IMR-90 (cell line): ENCODE results near the gene NHLRC2. TPM values are rescaled to one million over a fixed set of nuclear protein-coding genes. Genes with fewer than 3 reads are reported as not detected.

ENCODE experiments used
- ATAC-seq: fragments of 200-7000 bp; cut with Tn5 transposase; 2 replicates; pipeline ENCODE4 v1.9.1; 2020; ENCODE audit warnings: low read depth, mild to moderate bottlenecking, moderate library complexity
- BruUV-seq: library from RNA; stranded (reverse); fragments of 400-500 nt; replicated peaks from 2 replicates; lab custom pipeline; 2021; lab: Mats Ljungman, UMichigan
- CTCF ChIA-PET: fragments of 300-600 bp; formaldehyde crosslinking; extraction: SDS; loops from one replicate; lab custom pipeline; 2021; ENCODE audit warnings: antibody characterized with exemption; lab: Yijun Ruan, JAX
- POLR2A ChIA-PET: fragments of 300-600 bp; sonication (Branson Sonifier 250); formaldehyde crosslinking; loops from one replicate; lab custom pipeline; 2022; ENCODE audit warnings: antibody characterized with exemption; ENCODE audit not compliant: unreplicated experiment; lab: Charles Lee
- DNase-seq: peaks from one replicate; pipeline ENCODE4 v3.0.0; 2013
- H2AFZ ChIP-seq: replicated peaks from 2 replicates; pipeline ENCODE3; 2013; ENCODE audit warnings: low read length, mild to moderate bottlenecking; ENCODE audit not compliant: poor library complexity
- H2AK5ac ChIP-seq: 2 replicates; pipeline ENCODE4 v1.6.1; 2013; ENCODE audit warnings: low read depth, low read length, inconsistent platforms
- H2AK9ac ChIP-seq: replicated peaks from 2 replicates; pipeline ENCODE3; 2013; ENCODE audit warnings: mild to moderate bottlenecking, low read depth, low read length, moderate library complexity; ENCODE audit not compliant: poor library complexity
- H2BK120ac ChIP-seq: 2 replicates; pipeline ENCODE4 v1.6.1; 2013; ENCODE audit warnings: low read depth, low read length, inconsistent platforms
- H2BK15ac ChIP-seq: 3 replicates; pipeline ENCODE4 v1.6.1; 2013; ENCODE audit warnings: low read depth, low read length, inconsistent platforms
- H2BK20ac ChIP-seq: 2 replicates; pipeline ENCODE4 v1.6.1; 2013; ENCODE audit warnings: low read depth, mild to moderate bottlenecking, inconsistent platforms, low read length, moderate library complexity
- H2BK5ac ChIP-seq: 2 replicates; pipeline ENCODE4 v1.6.1; 2013; ENCODE audit warnings: mild to moderate bottlenecking, low read depth, low read length, inconsistent platforms; ENCODE audit not compliant: poor library complexity, severe bottlenecking
- H3K14ac ChIP-seq: replicated peaks from 2 replicates; pipeline ENCODE4 v1.6.1; 2013; ENCODE audit warnings: low read depth, low read length, inconsistent platforms
- H3K18ac ChIP-seq: 2 replicates; pipeline ENCODE4 v1.6.1; 2013; ENCODE audit warnings: low read depth, low read length, control low read depth
- H3K23ac ChIP-seq: 2 replicates; pipeline ENCODE4 v1.6.1; 2013; ENCODE audit warnings: low read depth, low read length, inconsistent platforms
- H3K27ac ChIP-seq: 2 replicates; pipeline ENCODE4 v1.5.1; 2013; ENCODE audit warnings: mild to moderate bottlenecking, control low read depth, low read length; ENCODE audit not compliant: insufficient read depth
- H3K27me3 ChIP-seq: 2 replicates; pipeline ENCODE4 v1.6.1; 2013; ENCODE audit warnings: low read length; ENCODE audit not compliant: control insufficient read depth, insufficient read depth
- H3K36me3 ChIP-seq: 2 replicates; pipeline ENCODE4 v1.6.1; 2013; ENCODE audit warnings: low read length, mixed read lengths; ENCODE audit not compliant: control insufficient read depth, insufficient read depth
- H3K4ac ChIP-seq: 2 replicates; pipeline ENCODE4 v1.6.1; 2013; ENCODE audit warnings: low read depth, low read length, inconsistent platforms
- H3K4me1 ChIP-seq: 2 replicates; pipeline ENCODE4 v1.6.1; 2013; ENCODE audit warnings: low read length, mixed read lengths; ENCODE audit not compliant: control insufficient read depth, insufficient read depth
- H3K4me2 ChIP-seq: 2 replicates; pipeline ENCODE4 v1.6.1; 2013; ENCODE audit warnings: low read depth, mild to moderate bottlenecking, control low read depth, low read length, moderate library complexity
- H3K4me3 ChIP-seq: 2 replicates; pipeline ENCODE4 v1.5.1; 2013; ENCODE audit warnings: low read depth, mild to moderate bottlenecking, control low read depth, low read length, moderate library complexity; ENCODE audit not compliant: insufficient read depth
- H3K56ac ChIP-seq: 2 replicates; pipeline ENCODE4 v1.6.1; 2013; ENCODE audit warnings: low read length, inconsistent platforms; ENCODE audit not compliant: insufficient read depth; ENCODE audit errors: extremely low read depth
- H3K79me1 ChIP-seq, 2 experiments: 2 replicates each; pipeline ENCODE4 v1.6.1; 2013; ENCODE audit warnings: low read length in 2 of 2, inconsistent platforms in 1 of 2, low read depth in 1 of 2
- H3K9ac ChIP-seq: 2 replicates; pipeline ENCODE4 v1.6.1; 2013; ENCODE audit warnings: low read depth, low read length, control low read depth
- H3K9me1 ChIP-seq: 2 replicates; pipeline ENCODE4 v1.6.1; 2013; ENCODE audit warnings: low read length, inconsistent platforms; ENCODE audit not compliant: insufficient read depth
- H3K9me3 ChIP-seq: 2 replicates; pipeline ENCODE4 v1.6.1; 2013; ENCODE audit warnings: low read length; ENCODE audit not compliant: control insufficient read depth, insufficient read depth
- H4K20me1 ChIP-seq: 2 replicates; pipeline ENCODE4 v1.6.1; 2013; ENCODE audit warnings: low read length, inconsistent platforms; ENCODE audit not compliant: insufficient read depth
- H4K5ac ChIP-seq: 2 replicates; pipeline ENCODE4 v1.6.1; 2013; ENCODE audit warnings: mild to moderate bottlenecking, low read depth, low read length, control low read depth
- H4K8ac ChIP-seq, 2 experiments: 2 replicates each; pipeline ENCODE4 v1.6.1; 2013; ENCODE audit warnings: low read depth in 2 of 2, low read length in 2 of 2, control low read depth in 1 of 2, inconsistent platforms in 1 of 2
- H4K91ac ChIP-seq: 2 replicates; pipeline ENCODE4 v1.6.1; 2013; ENCODE audit warnings: low read depth, low read length, inconsistent platforms; ENCODE audit not compliant: insufficient read depth
- CHD1 ChIP-seq: IDR thresholded peaks from 2 replicates; pipeline ENCODE4 v1.6.1; 2012; ENCODE audit warnings: low read depth, low read length, improper control_type of control experiment
- ELK1 ChIP-seq: fragments of 150-350 bp; IDR thresholded peaks from 2 replicates; pipeline ENCODE4 v1.6.1; 2016; ENCODE audit warnings: low read depth, mild to moderate bottlenecking, low read length, moderate library complexity, borderline replicate concordance
- MAFK ChIP-seq: IDR thresholded peaks from 2 replicates; pipeline ENCODE4 v1.6.1; 2012; ENCODE audit warnings: low read depth, low read length, improper control_type of control experiment
- MAZ ChIP-seq: IDR thresholded peaks from 2 replicates; pipeline ENCODE4 v1.6.1; 2012; ENCODE audit warnings: low read depth, mild to moderate bottlenecking, low read length, improper control_type of control experiment, moderate library complexity, borderline replicate concordance
- NFE2L2 ChIP-seq: fragments of 150-350 bp; IDR thresholded peaks from 2 replicates; pipeline ENCODE4 v1.6.1; 2016; ENCODE audit warnings: low read depth, mild to moderate bottlenecking, low read length
- POLR2A ChIP-seq: IDR thresholded peaks from 2 replicates; pipeline ENCODE4 v1.6.1; 2012; ENCODE audit warnings: mild to moderate bottlenecking, low read depth, low read length
- RAD21 ChIP-seq: IDR thresholded peaks from 2 replicates; pipeline ENCODE4 v1.6.1; 2012; ENCODE audit warnings: low read length, improper control_type of control experiment
- RCOR1 ChIP-seq: IDR thresholded peaks from 2 replicates; pipeline ENCODE4 v1.6.1; 2012; ENCODE audit warnings: mild to moderate bottlenecking, low read length, improper control_type of control experiment; ENCODE audit not compliant: insufficient replicate concordance
- SMC3 ChIP-seq: fragments of 150-350 bp; IDR thresholded peaks from 2 replicates; pipeline ENCODE4 v1.6.1; 2016; ENCODE audit warnings: low read depth, mild to moderate bottlenecking, antibody characterized with exemption, low read length, moderate library complexity
- WGBS, 2 experiments: methylation state at CpG; one replicate each; pipeline versions ENCODE4 v1.1.5 to v1.1.7; 2013; ENCODE audit warnings: missing lambda C conversion rate in 2 of 2; ENCODE audit not compliant: insufficient read length in 1 of 2; ENCODE audit errors: extremely low coverage in 2 of 2; 5-methylcytosine and 5-hydroxymethylcytosine counted together
- dilution Hi-C: fragments of 300-500 bp; cut with HindIII; formaldehyde crosslinking; loops from one replicate; pipeline ENCODE4 v1.14.3; 2018; ENCODE audit warnings: low sequenced_read_pairs; ENCODE audit not compliant: unreplicated experiment
- in situ Hi-C: fragments of 300-500 bp; cut with MboI; formaldehyde crosslinking; loops from 3 replicates; pipeline ENCODE4 v1.14.3; 2019; ENCODE audit warnings: low sequenced_read_pairs, inconsistent platforms, mixed read lengths
- intact Hi-C: fragments of 100-400 bp; cut with micrococcal nuclease; formaldehyde crosslinking; loops from 2 replicates; pipeline ENCODE4 v1.10.0; 2022
- polyA plus RNA-seq, 3 experiments: library from polyadenylated mRNA; depleted of rRNA; stranded (reverse); fragments of >200 nt; gene quantifications; 2 replicates each; pipeline ENCODE4 v1.2.3, GENCODE V29; 2012; ENCODE audit warnings: low replicate concordance in 1 of 3
- total RNA-seq: library from RNA; depleted of rRNA; stranded (reverse); fragments of >200 nt; gene quantifications from 2 replicates; pipeline ENCODE4 v1.2.3, GENCODE V29; 2012

Gene NHLRC2
- total and polyA plus RNA-seq, 2 of the 4 experiments (the other 2 are of a cell fraction): 3.0 to 11.8 TPM

GRCh38 chr10:113959383-113959760 is 104.9 kb downstream of the NHLRC2 start (continued):
- TF ChIP-seq MAFK: no peak
- no peak for TF ChIP-seq CHD1
- TF ChIP-seq MAZ: no peak

- Histone ChIP-seq H2AK9ac (no peak overlapping the region), H2AK5ac (no peak overlapping the region), H3K4me2 (no peak overlapping the region), H3K4me3 (no peak overlapping the region), H3K79me1 (no peaks in the 10 kb centered on the region), H3K18ac (no peak overlapping the region), H4K20me1 (no peaks in the 10 kb centered on the region), H3K4me1 (peaks cover 15% of the 10 kb centered on the region), H3K14ac (no peak overlapping the region), H3K9ac (no peak overlapping the region), H3K36me3 (no peaks in the 10 kb centered on the region), H3K23ac (no peak overlapping the region), H4K5ac (no peak overlapping the region), H3K9me1 (peaks cover 10% of the 10 kb centered on the region; the same call in 1 of the 2 replicates), H3K27ac (no peak overlapping the region), H4K8ac (no peak overlapping the region), H2BK5ac (no peak overlapping the region), H3K27me3 (peaks cover 6% of the 10 kb centered on the region; the same call in 1 of the 2 replicates), H3K4ac (no peak overlapping the region), H2BK20ac (no peak overlapping the region), H2BK15ac (no peak overlapping the region), H3K9me3 (no peaks in the 10 kb centered on the region), H2AFZ (no peak overlapping the region), H2BK120ac (no peak overlapping the region), H4K91ac (no peak overlapping the region), H3K56ac (no peak overlapping the region)
- 81% methylated on average over 10 of the region's 11 CpGs; no CpG with 5 or more reads in 1 of the 2 experiments for WGBS, 2 experiments
- no peak for DNase-seq
- ChIA-PET CTCF (no interaction called here), POLR2A (no interaction called here)
- in situ Hi-C loops (no loop called here), dilution Hi-C loops (no loop called here), intact Hi-C loops (no loop called here)
- TF ChIP-seq NFE2L2 (no peak), MAZ (no peak), RAD21 (no peak), SMC3 (no peak), ELK1 (no peak), RCOR1 (no peak), POLR2A (no peak)
- no peak for ATAC-seq
- no TSS peak for BruUV-seq
Observed at GRCh38 chr10:113960617-113961181, 106.2 kb downstream of the NHLRC2 start.
